Psoas muscle (tissue), 8 donors: Measurements from ENCODE around the gene PRKN. TPM values are rescaled to one million over a fixed set of nuclear protein-coding genes. Genes with fewer than 3 reads are reported as not detected.

Experiments
- ATAC-seq, 4 donors: fragments of 200-7000 bp; cut with Tn5 transposase; one replicate each; pipeline ENCODE4 v1.9.1; 2020; ENCODE audit warnings: moderate library complexity in 3 of 4, mild to moderate bottlenecking in 2 of 4
- DNase-seq, 2 donors: peaks; one replicate each; pipeline ENCODE4 v3.0.0-alpha.2; 2020
- H3K27ac ChIP-seq: fragments of 200-600 bp; one replicate; pipeline ENCODE4 v1.8.0; 2022
- H3K27me3 ChIP-seq, 3 donors: fragments of 200-600 bp in 1 of 3; one replicate each; pipeline versions ENCODE4 v1.6.1 to v1.8.0; 2013 to 2022; ENCODE audit warnings: low read length in 2 of 3, mild to moderate bottlenecking in 2 of 3, moderate library complexity in 1 of 3; ENCODE audit not compliant: insufficient read depth in 3 of 3
- H3K36me3 ChIP-seq, 2 donors: fragments of 200-600 bp in 1 of 2; one replicate each; pipeline versions ENCODE4 v1.6.1 to v1.8.0; 2013 to 2022; ENCODE audit warnings: low read depth in 1 of 2, mild to moderate bottlenecking in 1 of 2, moderate library complexity in 1 of 2; ENCODE audit not compliant: insufficient read depth in 1 of 2
- H3K4me1 ChIP-seq: fragments of 200-600 bp; one replicate; pipeline ENCODE4 v1.8.0; 2022
- H3K4me3 ChIP-seq: fragments of 200-600 bp; one replicate; pipeline ENCODE4 v1.8.0; 2022; ENCODE audit warnings: mild to moderate bottlenecking
- H3K9me3 ChIP-seq: fragments of 200-600 bp; one replicate; pipeline ENCODE4 v1.8.0; 2022
- CTCF ChIP-seq: fragments of 200-600 bp; IDR thresholded peaks from one replicate; pipeline ENCODE4 v1.8.0; 2022; ENCODE audit warnings: antibody characterized with exemption
- WGBS, 3 donors: extraction: QIAGEN DNeasy Blood & Tissue Kit; methylation state at CpG; one replicate each; pipeline versions ENCODE4 v1.1.6 to v1.1.7; 2013; 5-methylcytosine and 5-hydroxymethylcytosine counted together
- intact Hi-C, 2 donors: fragments of 100-400 bp; cut with DNase I; formaldehyde crosslinking; loops; one replicate each; pipeline versions ENCODE4 v1.11.0 to v1.14.2; 2022
- polyA plus RNA-seq, 3 donors: library from polyadenylated mRNA; stranded (reverse); fragments of 200-250 nt; gene quantifications; one replicate each; pipeline ENCODE4 v1.2.3, GENCODE V29; 2013
- total RNA-seq, 4 donors: library from RNA; stranded (reverse); fragmentation: NEBNext Ultra II Directional in 2 of 4; extraction: Animal tissue kit (Norgen Biotek cat#: 25700) in 2 of 4; gene quantifications; one replicate each; pipeline versions ENCODE4 v1.2.1 to v1.2.4, GENCODE V29; 2021 to 2023
- donor health status: healthy with polysubstance abuse.
- donor health status: DM: no; HTN: no; CAD: no; lungs with moderate emphysema.
- donor health status: Bipolar disorder and iron deficiency.
- donor health status: healthy.
- donor health status: DM: yes; HTN: yes; CAD: no.
- donor health status: DM: no; HTN: no; CAD: no.
- donor health status: DM: no; HTN: no; CAD: no.
- donor health status: DM: yes; HTN: yes; CAD: no.

The PRKN gene
- total and polyA plus RNA-seq, 7 donors: 1.5 to 19.5 (median 11.7) TPM

- Histone ChIP-seq H3K27ac (no peak overlapping the region), H3K27me3 (no peaks in the 10 kb centered on the region), H3K4me3 (no peak overlapping the region), H3K4me1 (no peaks in the 10 kb centered on the region), H3K36me3 (no peaks in the 10 kb centered on the region), H3K9me3 (no peaks in the 10 kb centered on the region)
- ATAC-seq: no peak
- intact Hi-C loops: no loop called here
- 94 to 97% (median 95%) methylated on average over 5 of the region's 5 CpGs for WGBS, 3 donors
- TF ChIP-seq CTCF: no peak
- DNase-seq: no peak
These were observed 99.7 kb downstream of the PRKN start for GRCh38 chr6:162627825-162628224.

GRCh38 chr6:162627362-162627761 lies 100.2 kb downstream of the PRKN start:
- intact Hi-C loops: no loop called here

GRCh38 chr6:162626869-162627268 lies 100.7 kb downstream of the PRKN start:
- intact Hi-C loops: no loop called here
- Histone ChIP-seq H3K4me3 (no peak overlapping the region), H3K9me3 (no peaks in the 10 kb centered on the region), H3K27me3 (no peaks in the 10 kb centered on the region), H3K36me3 (no peaks in the 10 kb centered on the region), H3K4me1 (peaks cover 7% of the 10 kb centered on the region), H3K27ac (no peak overlapping the region)
- DNase-seq: no peak
- 39 to 48% (median 45%) methylated on average over 1 of the region's 1 CpG for WGBS, 3 donors
- TF ChIP-seq CTCF: no peak
- ATAC-seq: no peak

More at GRCh38 chr6:162627362-162627761, 100.2 kb downstream of the PRKN start:
- Histone ChIP-seq H3K27me3 (no peaks in the 10 kb centered on the region), H3K9me3 (no peaks in the 10 kb centered on the region), H3K27ac (no peak overlapping the region), H3K4me1 (peaks cover 4% of the 10 kb centered on the region), H3K4me3 (no peak overlapping the region), H3K36me3 (no peaks in the 10 kb centered on the region)
- DNase-seq (no peak), ATAC-seq (no peak)
- 73 to 89% (median 75%) methylated on average over 4 of the region's 4 CpGs for WGBS, 3 donors
- no peak for TF ChIP-seq CTCF

GRCh38 chr6:162625846-162626540 lies 101.6 kb downstream of the PRKN start:
- H3K27me3 ChIP-seq: no peaks in the 10 kb centered on the region
- no peaks in the 10 kb centered on the region for H3K9me3 ChIP-seq
- ATAC-seq (no peak), DNase-seq (no peak)
- H3K4me3 ChIP-seq: no peak overlapping the region
- WGBS, 3 donors: 80 to 81% (median 81%) methylated on average over 5 of the region's 5 CpGs
- no peaks in the 10 kb centered on the region for H3K36me3 ChIP-seq
- TF ChIP-seq CTCF: no peak
- H3K4me1 ChIP-seq: peaks cover 7% of the 10 kb centered on the region
- intact Hi-C loops: no loop called here
- no peak overlapping the region for H3K27ac ChIP-seq

DNA sequence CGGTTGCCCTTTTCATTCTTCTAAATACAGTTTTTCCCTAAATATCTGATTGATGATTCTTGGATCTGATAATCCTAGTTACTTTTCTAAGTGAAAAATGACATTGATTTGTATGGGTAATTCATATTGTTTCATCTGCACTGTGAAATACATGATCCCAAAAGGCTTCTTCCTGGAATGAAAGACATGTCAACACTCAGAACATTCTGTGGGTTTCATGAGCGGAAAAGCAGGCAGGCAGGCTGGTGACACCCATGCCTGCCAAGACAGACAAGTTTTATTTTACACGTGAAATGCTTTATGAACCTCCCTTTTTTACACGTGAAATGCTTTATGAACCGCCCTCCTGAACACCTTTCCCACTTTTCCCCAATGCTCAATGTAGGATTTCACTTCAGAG lies 105.0 kb downstream of the PRKN start:
- Histone ChIP-seq H3K9me3 (no peaks in the 10 kb centered on the region), H3K4me3 (no peak overlapping the region), H3K36me3 (no peaks in the 10 kb centered on the region), H3K27me3 (no peaks in the 10 kb centered on the region), H3K27ac (no peak overlapping the region), H3K4me1 (peaks cover 7% of the 10 kb centered on the region)
- WGBS, 3 donors: 48 to 57% (median 50%) methylated on average over 5 of the region's 5 CpGs
- DNase-seq: no peak
- TF ChIP-seq CTCF: no peak
- ATAC-seq: peak in 1 of 4 donors; percentile 52
- intact Hi-C loops: no loop called here
